IMR-90 (cell line): Measurements from ENCODE around the gene TMEM212.

Experiments used
- BHLHE40 ChIP-seq: fragments of 150-350 bp; IDR thresholded peaks from 2 replicates; pipeline ENCODE4 v1.6.1; 2016; ENCODE audit warnings: mild to moderate bottlenecking, low read depth, low read length
- POLR2A ChIP-seq: IDR thresholded peaks from 2 replicates; pipeline ENCODE4 v1.6.1; 2012; ENCODE audit warnings: mild to moderate bottlenecking, low read depth, low read length
- RCOR1 ChIP-seq: IDR thresholded peaks from 2 replicates; pipeline ENCODE4 v1.6.1; 2012; ENCODE audit warnings: mild to moderate bottlenecking, low read length, improper control_type of control experiment; ENCODE audit not compliant: insufficient replicate concordance
- RFX5 ChIP-seq: IDR thresholded peaks from 2 replicates; pipeline ENCODE4 v1.8.0; 2012; ENCODE audit warnings: low read depth, mild to moderate bottlenecking, low read length, moderate library complexity
- TF ChIP-seq, protein P1 (sequence below): conservative IDR thresholded peaks from 2 replicates; pipeline ENCODE4 v1.5.1; 2012; ENCODE audit warnings: mild to moderate bottlenecking, low read depth, low read length, improper control_type of control experiment

- TF ChIP-seq BHLHE40, result no peak
- TF ChIP-seq, protein P1, sequence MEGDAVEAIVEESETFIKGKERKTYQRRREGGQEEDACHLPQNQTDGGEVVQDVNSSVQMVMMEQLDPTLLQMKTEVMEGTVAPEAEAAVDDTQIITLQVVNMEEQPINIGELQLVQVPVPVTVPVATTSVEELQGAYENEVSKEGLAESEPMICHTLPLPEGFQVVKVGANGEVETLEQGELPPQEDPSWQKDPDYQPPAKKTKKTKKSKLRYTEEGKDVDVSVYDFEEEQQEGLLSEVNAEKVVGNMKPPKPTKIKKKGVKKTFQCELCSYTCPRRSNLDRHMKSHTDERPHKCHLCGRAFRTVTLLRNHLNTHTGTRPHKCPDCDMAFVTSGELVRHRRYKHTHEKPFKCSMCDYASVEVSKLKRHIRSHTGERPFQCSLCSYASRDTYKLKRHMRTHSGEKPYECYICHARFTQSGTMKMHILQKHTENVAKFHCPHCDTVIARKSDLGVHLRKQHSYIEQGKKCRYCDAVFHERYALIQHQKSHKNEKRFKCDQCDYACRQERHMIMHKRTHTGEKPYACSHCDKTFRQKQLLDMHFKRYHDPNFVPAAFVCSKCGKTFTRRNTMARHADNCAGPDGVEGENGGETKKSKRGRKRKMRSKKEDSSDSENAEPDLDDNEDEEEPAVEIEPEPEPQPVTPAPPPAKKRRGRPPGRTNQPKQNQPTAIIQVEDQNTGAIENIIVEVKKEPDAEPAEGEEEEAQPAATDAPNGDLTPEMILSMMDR, result no peak
- TF ChIP-seq RCOR1, result no peak
- no peak for TF ChIP-seq RFX5
- no peak for TF ChIP-seq POLR2A
These were observed 8.0 kb upstream of the TMEM212 start for GRCh38 chr3:171835116-171835515.
